Measurements from ENCODE around the gene EZH2. TPM values are rescaled to one million over a fixed set of nuclear protein-coding genes. Genes with fewer than 3 reads are reported as not detected.

The EZH2 gene
- total and polyA plus RNA-seq, 9 donors, result 2.5 to 5.6 (median 4.0) TPM

DNA sequence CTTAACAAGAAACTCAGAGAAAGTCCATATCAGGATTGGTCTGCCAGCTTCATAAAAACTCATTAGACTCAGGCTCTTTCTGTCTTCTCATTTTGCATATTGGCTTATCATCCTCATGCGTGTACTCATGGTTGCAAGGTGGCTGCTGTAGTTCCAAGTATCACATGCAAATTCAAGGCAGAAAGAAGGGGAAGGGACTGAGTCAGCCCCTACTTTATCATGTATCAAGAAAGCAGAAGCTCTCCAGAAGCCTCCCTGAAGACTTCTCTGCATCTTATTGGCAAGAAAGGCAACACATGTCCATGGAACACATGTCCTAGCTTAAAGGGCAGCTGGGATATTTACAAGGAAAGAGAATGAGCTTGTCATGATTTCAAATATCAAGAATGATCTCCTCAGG is 19.4 kb upstream of the EZH2 start:
- intact Hi-C loops (cut with DNase I), result no loop called here
- Histone ChIP-seq H3K27ac (no peak overlapping the region), H3K4me3 (no peak overlapping the region), H3K4me1 (ENCODE audit: insufficient read depth) (no peaks in the 10 kb centered on the region), H3K27me3 (no peaks in the 10 kb centered on the region), H3K9me3 (no peaks in the 10 kb centered on the region), H3K36me3 (no peaks in the 10 kb centered on the region)
- TF ChIP-seq CTCF (IDR thresholded peaks at IDR 0.05) (no peak), EP300 (IDR thresholded peaks at IDR 0.05) (no peak), POLR2A (IDR thresholded peaks at IDR 0.05) (no peak)
- DNase-seq, result no peak
- 95 to 100% (median 96%) methylated on average over 1 of the region's 1 CpG for WGBS, 3 donors

GRCh38 chr7:148901178-148901577 is 17.1 kb upstream of the EZH2 start:
- no peak for DNase-seq
- Histone ChIP-seq H3K27me3 (no peaks in the 10 kb centered on the region), H3K9me3 (no peaks in the 10 kb centered on the region), H3K27ac (no peak overlapping the region), H3K36me3 (no peaks in the 10 kb centered on the region), H3K4me1 (ENCODE audit: insufficient read depth) (no peaks in the 10 kb centered on the region), H3K4me3 (no peak overlapping the region)
- TF ChIP-seq EP300 (IDR thresholded peaks at IDR 0.05), result no peak
- no peak for TF ChIP-seq CTCF (IDR thresholded peaks at IDR 0.05)
- TF ChIP-seq POLR2A (IDR thresholded peaks at IDR 0.05), result no peak
- intact Hi-C loops (cut with DNase I), result no loop called here
- 83 to 86% (median 84%) methylated on average over 3 of the region's 3 CpGs for WGBS, 3 donors

DNA sequence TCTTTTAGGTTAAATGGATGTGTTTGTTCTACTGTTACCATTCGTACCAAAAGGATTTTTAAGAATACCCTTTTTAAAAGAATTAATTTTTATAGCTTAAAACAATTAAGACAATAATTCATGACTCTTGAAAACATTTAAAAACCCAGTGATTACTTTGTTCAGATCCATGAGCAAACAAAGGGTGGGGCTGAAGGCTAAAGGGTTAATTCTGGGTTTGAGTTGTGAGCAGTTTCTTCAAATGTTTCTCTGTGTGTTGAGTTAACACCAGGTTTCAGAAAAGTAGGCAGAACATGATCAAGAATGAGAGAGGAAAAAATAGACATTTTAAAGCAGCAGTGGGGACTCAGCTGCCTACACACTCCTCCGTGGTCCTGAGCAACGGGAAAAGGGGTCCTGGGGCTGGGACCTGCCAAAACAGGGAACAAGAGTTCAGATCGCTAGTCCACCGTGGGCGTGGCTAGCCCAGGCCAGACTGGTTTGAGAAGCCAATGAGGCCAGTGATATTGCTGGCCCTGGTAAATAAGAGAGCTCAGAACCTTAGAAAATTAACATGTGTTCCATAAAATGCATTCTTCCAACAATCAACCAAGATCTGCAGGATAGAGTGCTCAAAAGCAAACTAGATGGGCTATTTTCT is 14.9 kb upstream of the EZH2 start:
- no peak overlapping the region for H3K4me3 ChIP-seq
- no peaks in the 10 kb centered on the region for H3K27me3 ChIP-seq
- 26 to 36% (median 29%) methylated on average over 6 of the region's 6 CpGs for WGBS, 3 donors
- intact Hi-C loops (cut with DNase I), result no loop called here
- no peak for DNase-seq
- TF ChIP-seq POLR2A (IDR thresholded peaks at IDR 0.05) (no peak), CTCF (IDR thresholded peaks at IDR 0.05) (no peak), EP300 (IDR thresholded peaks at IDR 0.05) (no peak)
- no peak overlapping the region for H3K27ac ChIP-seq
- H3K9me3 ChIP-seq, result no peaks in the 10 kb centered on the region
- H3K4me1 ChIP-seq (ENCODE audit: insufficient read depth), result no peaks in the 10 kb centered on the region
- no peaks in the 10 kb centered on the region for H3K36me3 ChIP-seq

DNA sequence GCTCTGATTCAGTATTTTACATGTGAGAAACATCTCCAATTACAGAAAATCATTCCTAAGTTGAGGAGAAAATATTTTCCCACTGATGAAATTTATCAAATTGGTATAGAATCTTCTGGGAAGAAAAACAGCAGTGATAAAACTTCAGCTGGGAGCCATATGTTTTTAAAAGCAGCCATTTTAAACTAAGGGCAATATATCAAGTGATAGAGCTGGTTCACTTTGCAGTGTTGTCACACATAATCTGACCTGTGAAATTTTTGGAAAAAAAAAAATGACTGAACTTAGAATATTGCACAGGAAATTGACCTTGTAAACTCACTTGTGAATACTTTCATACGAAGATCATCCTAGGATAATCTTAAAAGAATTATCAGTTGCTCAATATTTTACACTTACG is 10.5 kb upstream of the EZH2 start:
- intact Hi-C loops (cut with DNase I), result no loop called here
- no peak for DNase-seq
- Histone ChIP-seq H3K27ac (no peak overlapping the region), H3K9me3 (no peaks in the 10 kb centered on the region), H3K36me3 (no peaks in the 10 kb centered on the region), H3K4me1 (ENCODE audit: insufficient read depth) (no peaks in the 10 kb centered on the region), H3K27me3 (no peaks in the 10 kb centered on the region), H3K4me3 (no peak overlapping the region)
- TF ChIP-seq EP300 (IDR thresholded peaks at IDR 0.05), result no peak
- 25 to 30% (median 29%) methylated on average over 2 of the region's 2 CpGs for WGBS, 3 donors

DNA sequence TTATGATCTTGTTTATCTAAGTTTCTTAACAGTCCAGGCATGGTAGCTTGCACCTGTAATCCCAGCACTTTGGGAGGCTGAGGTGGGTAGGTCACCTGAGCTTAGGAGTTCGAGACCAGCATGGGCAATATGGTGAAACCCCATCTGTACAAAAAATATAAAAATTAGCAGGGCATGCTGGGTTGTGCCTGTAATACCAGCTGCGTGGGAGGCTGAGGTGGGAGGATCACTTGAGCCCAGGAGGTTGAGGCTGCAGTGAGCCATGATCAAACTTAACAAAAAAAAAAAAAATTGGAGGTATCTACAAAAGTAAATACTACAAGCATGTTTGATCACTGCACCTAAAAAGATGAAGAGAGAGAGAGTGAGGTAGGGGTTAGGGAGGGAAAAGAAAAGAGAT is 9.0 kb upstream of the EZH2 start:
- H3K4me3 ChIP-seq, result no peak overlapping the region
- H3K27ac ChIP-seq, result no peak overlapping the region
- no peaks in the 10 kb centered on the region for H3K36me3 ChIP-seq
- H3K9me3 ChIP-seq, result no peaks in the 10 kb centered on the region
- intact Hi-C loops (cut with DNase I), result no loop called here
- H3K4me1 ChIP-seq (ENCODE audit: insufficient read depth), result no peaks in the 10 kb centered on the region
- H3K27me3 ChIP-seq, result no peaks in the 10 kb centered on the region
- no peak for DNase-seq
- WGBS, 3 donors, result 87 to 90% (median 90%) methylated on average over 2 of the region's 2 CpGs
- no peak for TF ChIP-seq EP300 (IDR thresholded peaks at IDR 0.05)

All from ovary (tissue), 9 donors.